Measurements from ENCODE around the gene AFMID.
"Not testable (repeated sequence)": the region's sequence is repeated elsewhere in the genome, so short reads cannot be mapped to it uniquely, and the experiment has no call there.

The AFMID gene

GRCh38 chr17:78154903-78155811 lies 32.0 kb upstream of the AFMID start:
- no peak for DNase-seq

- DNase-seq = no peak
Measured at GRCh38 chr17:78159575-78160158, 27.5 kb upstream of the AFMID start.

- no peak for DNase-seq
Measured at GRCh38 chr17:78163881-78164747, 23.0 kb upstream of the AFMID start.

GRCh38 chr17:78164748-78165607 lies 22.2 kb upstream of the AFMID start:
- DNase-seq = no peak

GRCh38 chr17:78166416-78166815 lies 20.7 kb upstream of the AFMID start:
- no peak for DNase-seq

- DNase-seq = peak; percentile 81
Measured at GRCh38 chr17:78168242-78168902, 18.8 kb upstream of the AFMID start, which contains the start of gene SYNGR2. SYNGR2 (plus strand) TSS chr17:78168581; CDS start chr17:78168617, 36 bp downstream.

GRCh38 chr17:78168903-78169793 lies 18.0 kb upstream of the AFMID start:
- peak; percentile 36 for DNase-seq

- DNase-seq = no peak
Measured at GRCh38 chr17:78170692-78171590, 16.2 kb upstream of the AFMID start.

- not testable (repeated sequence) for DNase-seq
Measured at GRCh38 chr17:78171591-78172248, 15.4 kb upstream of the AFMID start.

GRCh38 chr17:78172249-78173051 lies 14.7 kb upstream of the AFMID start:
- DNase-seq = no peak

- DNase-seq = no peak
Measured at GRCh38 chr17:78173097-78173715, 14.0 kb upstream of the AFMID start.

GRCh38 chr17:78174346-78174869 lies 12.8 kb upstream of the AFMID start:
- no peak for DNase-seq

GRCh38 chr17:78174870-78175642 lies 12.1 kb upstream of the AFMID start:
- DNase-seq = no peak

GRCh38 chr17:78175643-78175981 lies 11.6 kb upstream of the AFMID start:
- DNase-seq = no peak

GRCh38 chr17:78176548-78177025 lies 10.6 kb upstream of the AFMID start:
- DNase-seq = peak; percentile 65

- DNase-seq = no peak
Measured at GRCh38 chr17:78179372-78179771, 7.8 kb upstream of the AFMID start.

Measured in activated T-cell treated with anti-CD3 and anti-CD28 coated beads for 4 hours (primary cell).